Measurements from ENCODE around the gene FBLN7.

FBLN7 gene

GRCh38 chr2:112140899-112141625, 2.9 kb downstream of the FBLN7 start:
- no peak for DNase-seq

- no peak for DNase-seq
These were observed 3.4 kb downstream of the FBLN7 start for GRCh38 chr2:112141626-112142007.

- no peak for DNase-seq
These were observed 4.4 kb downstream of the FBLN7 start for GRCh38 chr2:112142525-112143078.

GRCh38 chr2:112143150-112143549, 5.0 kb downstream of the FBLN7 start:
- DNase-seq: no peak

GRCh38 chr2:112144966-112145365, 6.8 kb downstream of the FBLN7 start:
- no peak for DNase-seq

GRCh38 chr2:112147382-112148168, 9.4 kb downstream of the FBLN7 start:
- DNase-seq: no peak

GRCh38 chr2:112148477-112148876, 10.3 kb downstream of the FBLN7 start:
- no peak for DNase-seq

GRCh38 chr2:112149194-112149593, 11.0 kb downstream of the FBLN7 start:
- DNase-seq: no peak

- no peak for DNase-seq
These were observed 11.8 kb downstream of the FBLN7 start for GRCh38 chr2:112149866-112150435.

GRCh38 chr2:112150447-112150846, 12.3 kb downstream of the FBLN7 start:
- DNase-seq: no peak

GRCh38 chr2:112150851-112151250, 12.7 kb downstream of the FBLN7 start:
- no peak for DNase-seq

- DNase-seq: no peak
These were observed 13.1 kb downstream of the FBLN7 start for GRCh38 chr2:112151271-112151670.

- DNase-seq: no peak
These were observed 13.7 kb downstream of the FBLN7 start for GRCh38 chr2:112151701-112152440.

GRCh38 chr2:112152476-112153178, 14.4 kb downstream of the FBLN7 start:
- no peak for DNase-seq

- DNase-seq: no peak
These were observed 14.9 kb downstream of the FBLN7 start for GRCh38 chr2:112153179-112153490.

GRCh38 chr2:112153501-112153900, 15.3 kb downstream of the FBLN7 start:
- no peak for DNase-seq

GRCh38 chr2:112154246-112155117, 16.3 kb downstream of the FBLN7 start:
- no peak for DNase-seq

GRCh38 chr2:112155331-112156151, 17.4 kb downstream of the FBLN7 start:
- no peak for DNase-seq

GRCh38 chr2:112156152-112156986, 18.2 kb downstream of the FBLN7 start:
- DNase-seq: no peak

GRCh38 chr2:112157472-112157871, 19.3 kb downstream of the FBLN7 start:
- DNase-seq: no peak
